ENCODE results near the gene TXNL4B.

DNA sequence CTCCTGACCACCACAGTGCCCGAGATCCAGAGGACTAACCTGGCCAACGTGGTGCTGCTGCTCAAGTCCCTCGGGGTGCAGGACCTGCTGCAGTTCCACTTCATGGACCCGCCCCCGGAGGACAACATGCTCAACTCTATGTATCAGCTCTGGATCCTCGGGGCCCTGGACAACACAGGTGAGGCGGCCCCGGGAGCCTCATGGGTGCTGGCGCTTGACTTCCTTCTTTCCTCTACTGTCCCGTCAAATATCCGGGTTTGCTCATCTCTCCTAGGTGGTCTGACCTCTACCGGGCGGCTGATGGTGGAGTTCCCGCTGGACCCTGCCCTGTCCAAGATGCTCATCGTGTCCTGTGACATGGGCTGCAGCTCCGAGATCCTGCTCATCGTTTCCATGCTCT is 14.0 kb upstream of the TXNL4B start:
- TF ChIP-seq, protein P1, sequence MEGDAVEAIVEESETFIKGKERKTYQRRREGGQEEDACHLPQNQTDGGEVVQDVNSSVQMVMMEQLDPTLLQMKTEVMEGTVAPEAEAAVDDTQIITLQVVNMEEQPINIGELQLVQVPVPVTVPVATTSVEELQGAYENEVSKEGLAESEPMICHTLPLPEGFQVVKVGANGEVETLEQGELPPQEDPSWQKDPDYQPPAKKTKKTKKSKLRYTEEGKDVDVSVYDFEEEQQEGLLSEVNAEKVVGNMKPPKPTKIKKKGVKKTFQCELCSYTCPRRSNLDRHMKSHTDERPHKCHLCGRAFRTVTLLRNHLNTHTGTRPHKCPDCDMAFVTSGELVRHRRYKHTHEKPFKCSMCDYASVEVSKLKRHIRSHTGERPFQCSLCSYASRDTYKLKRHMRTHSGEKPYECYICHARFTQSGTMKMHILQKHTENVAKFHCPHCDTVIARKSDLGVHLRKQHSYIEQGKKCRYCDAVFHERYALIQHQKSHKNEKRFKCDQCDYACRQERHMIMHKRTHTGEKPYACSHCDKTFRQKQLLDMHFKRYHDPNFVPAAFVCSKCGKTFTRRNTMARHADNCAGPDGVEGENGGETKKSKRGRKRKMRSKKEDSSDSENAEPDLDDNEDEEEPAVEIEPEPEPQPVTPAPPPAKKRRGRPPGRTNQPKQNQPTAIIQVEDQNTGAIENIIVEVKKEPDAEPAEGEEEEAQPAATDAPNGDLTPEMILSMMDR (IDR thresholded peaks at IDR 0.05): no peak
- no peak for TF ChIP-seq POLR2AphosphoS5 (IDR thresholded peaks at IDR 0.05; ENCODE audit: low read depth, low read length)

Measured in Panc1 (cell line).